IPS DF 4.7 (cell line): Measurements from ENCODE around the gene GNG13.
"Not testable (repeated sequence)": the region's sequence is repeated elsewhere in the genome, so short reads cannot be mapped to it uniquely, and the experiment has no call there.

ENCODE experiments used
- DNase-seq: peaks from one replicate; pipeline ENCODE4 v3.0.0-alpha.2; 2013; ENCODE audit warnings: low spot score; ENCODE audit errors: extremely low read depth

GNG13 gene, protein sequence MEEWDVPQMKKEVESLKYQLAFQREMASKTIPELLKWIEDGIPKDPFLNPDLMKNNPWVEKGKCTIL

DNA sequence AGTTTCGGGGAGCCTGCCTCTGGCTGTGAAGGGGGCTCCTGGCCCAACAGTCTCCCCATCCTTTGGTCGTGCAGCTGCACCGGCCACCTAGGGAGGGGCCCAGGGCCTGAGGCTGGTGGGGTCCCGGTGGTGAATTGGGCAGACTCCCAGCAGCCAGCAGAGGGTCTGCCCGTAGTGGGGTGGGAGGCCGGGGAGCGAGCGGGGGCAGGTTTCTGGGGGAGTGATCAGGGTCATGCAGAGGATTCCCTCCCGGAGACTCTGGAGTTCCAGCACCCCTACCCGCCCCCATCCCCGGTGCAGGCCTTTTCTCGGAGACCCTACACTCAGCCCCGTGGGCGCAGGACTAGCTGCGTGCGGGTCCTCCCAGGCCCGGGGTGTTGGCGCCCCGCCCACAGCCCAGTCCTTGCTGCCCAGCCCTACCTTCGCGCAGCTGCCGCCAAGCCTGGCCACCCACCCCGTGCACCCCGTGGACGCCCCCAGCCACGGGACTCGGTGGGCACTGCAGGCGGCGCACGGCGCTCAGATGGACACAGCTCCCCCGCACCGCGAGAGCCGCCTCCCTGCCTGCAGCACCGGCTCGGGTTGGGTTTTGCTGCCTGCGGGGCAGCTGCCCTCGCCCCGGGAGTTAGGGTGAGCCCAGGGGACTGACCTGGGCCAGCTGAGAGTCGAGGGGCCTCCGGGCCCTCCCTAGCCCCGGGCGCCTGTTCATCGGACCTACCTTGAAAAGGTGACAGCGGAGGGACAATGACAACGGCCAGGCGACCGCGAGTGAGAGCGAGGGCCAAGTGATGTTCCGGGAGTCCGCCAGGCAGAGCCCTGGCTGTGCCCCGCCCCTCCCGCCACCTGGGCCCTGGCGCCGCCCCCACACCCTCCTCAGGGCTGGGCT lies at the start of gene GNG13:
TSS of gene GNG13 (minus strand) at position 787 of the 886 bp plus-strand sequence. CDS start 1,657 bp downstream, outside the sequence.
- DNase-seq, result no peak

DNA sequence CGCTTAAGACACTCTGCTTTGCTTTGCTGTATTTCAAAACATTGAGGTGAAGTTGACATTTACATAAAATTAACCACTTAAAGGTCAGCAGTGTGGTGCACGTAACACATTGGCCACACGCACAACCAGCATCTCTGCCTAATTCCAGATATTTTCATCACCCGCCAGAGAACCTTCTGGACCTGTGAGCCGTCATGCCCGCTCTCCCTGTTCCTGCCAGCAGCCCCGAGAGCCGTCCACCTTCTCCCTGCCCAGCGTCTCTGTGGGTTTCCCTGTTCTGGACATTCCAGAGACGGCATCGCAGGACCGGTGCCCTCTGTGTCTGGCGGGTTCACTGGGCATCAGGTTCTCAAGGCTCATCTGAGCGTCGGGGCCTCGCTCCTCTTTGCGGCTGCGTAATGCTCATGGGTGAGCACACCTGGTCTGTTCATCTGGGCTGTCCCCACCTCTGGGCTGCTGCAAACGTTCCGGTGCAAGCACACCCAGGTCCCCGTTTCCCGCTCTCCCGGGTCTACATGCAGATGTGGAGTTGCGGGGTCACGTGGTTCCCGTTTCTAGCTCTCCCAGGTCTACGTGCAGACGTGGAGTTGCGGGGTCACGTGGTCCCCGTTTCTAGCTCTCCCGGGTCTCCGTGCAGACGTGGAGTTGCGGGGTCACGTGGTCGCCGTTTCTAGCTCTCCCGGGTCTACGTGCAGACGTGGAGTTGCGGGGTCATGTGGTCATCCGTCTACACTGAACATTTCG lies 48.1 kb upstream of the GNG13 start:
- no peak for DNase-seq

DNA sequence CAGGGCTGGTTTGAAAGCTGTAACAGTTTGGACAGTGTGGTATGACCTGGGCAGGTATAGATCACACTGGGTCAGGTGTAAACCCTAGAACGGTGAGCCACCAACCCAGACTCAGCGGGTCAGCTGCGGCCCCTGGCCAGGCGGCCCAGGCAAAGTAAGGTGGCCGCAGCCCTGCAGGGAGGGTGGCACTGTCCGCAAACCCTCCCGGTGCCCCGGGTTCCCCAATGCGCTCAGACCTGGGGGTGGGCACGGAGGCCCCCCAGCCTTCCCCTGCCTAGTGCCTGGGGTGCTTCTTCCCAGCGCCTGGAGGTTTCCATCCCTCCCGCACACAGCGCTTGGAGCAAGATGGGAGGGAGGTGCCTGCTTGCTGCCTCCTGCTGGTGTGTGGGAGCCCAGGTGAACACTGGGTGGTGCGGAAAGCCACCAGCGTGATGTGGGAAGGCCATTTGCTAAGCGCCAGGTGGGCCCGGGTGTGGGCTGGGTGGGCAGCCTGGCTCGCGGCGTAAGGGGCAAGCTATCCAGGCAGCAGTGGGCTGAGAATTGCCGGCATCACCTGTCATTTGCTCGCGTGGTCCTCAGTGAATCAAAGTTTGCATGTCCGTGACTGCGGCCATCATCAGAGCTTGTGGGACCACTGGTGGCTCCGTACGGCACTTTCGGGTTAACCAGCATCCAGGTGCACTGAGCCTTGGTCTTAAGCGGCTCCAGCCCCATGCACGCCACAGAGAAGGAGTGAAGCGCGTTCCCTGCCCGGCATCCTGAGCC lies 47.3 kb upstream of the GNG13 start:
- DNase-seq, result no peak

DNA sequence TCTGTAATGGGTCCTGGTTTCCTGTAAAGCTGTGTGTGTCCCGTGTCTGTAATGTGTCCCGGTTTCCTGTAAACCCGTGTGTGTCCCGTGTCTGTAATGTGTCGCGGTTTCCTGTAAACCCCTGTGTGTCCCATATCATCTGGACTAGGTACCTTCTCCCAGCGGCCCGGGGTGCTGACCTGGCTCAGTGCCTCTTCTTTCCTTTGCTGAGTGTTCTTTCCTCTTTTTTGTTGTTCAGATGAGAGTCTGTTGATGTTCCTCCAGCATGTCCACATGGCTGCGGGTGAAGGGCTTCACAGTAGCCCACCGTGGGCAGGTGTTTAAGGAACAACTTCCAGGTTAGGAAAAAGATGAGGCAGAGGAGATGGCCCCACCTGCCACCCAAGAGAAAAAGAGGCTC lies 46.6 kb upstream of the GNG13 start:
- no peak for DNase-seq

DNA sequence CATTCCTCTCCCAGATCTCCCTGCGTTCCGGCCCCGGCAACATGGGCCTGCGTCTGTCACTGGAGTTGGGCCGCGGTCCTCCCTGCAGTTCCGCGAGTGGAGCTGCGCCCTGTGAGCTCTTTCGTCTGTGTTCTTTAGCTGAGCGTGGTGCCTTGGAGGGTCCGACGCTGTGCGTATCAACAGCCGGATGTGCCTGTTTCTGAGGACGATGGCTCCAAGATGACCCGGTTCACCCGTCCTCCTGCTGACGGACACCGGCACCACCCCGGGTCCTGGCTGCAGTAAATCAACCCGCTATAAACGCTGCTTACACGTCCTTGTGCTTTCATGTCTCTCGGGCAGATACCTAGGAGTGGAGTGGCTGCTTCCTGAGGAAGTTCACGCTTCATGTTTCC lies 44.8 kb upstream of the GNG13 start:
- no peak for DNase-seq

DNA sequence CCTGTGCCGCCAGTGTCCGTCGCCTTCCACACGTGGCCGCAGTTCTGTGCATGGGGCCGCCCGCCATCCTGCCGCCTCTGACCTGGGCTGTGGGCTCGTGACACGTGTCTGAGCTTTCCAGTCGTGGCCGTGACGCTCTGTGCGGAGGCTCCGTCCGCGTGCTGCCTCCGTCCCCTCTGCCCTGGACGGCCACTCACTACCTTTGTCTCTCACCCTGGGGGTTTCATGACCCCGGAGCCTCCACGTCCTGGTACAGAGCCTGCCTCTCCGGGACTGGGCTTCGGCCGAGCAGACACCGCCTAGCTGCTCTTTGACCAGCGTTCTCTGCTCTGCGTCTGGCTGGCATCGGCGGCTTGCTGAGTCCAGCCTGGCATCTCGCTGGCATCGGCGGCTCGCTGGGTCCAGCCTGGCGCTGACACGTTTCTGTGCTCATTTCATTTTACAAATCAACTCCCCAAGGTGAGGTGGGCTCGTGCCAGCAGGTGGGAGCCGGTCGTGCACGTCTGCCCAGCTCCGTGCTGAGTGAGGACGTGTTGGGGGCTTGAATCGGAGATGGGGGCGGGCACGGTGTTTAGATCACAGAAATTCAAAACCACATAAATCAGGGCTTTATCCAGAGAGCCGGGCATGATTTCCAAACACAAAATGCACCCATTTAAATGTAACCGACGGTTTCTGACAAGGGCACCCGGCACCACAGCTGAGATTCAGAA lies 44.3 kb upstream of the GNG13 start:
- no peak for DNase-seq

DNA sequence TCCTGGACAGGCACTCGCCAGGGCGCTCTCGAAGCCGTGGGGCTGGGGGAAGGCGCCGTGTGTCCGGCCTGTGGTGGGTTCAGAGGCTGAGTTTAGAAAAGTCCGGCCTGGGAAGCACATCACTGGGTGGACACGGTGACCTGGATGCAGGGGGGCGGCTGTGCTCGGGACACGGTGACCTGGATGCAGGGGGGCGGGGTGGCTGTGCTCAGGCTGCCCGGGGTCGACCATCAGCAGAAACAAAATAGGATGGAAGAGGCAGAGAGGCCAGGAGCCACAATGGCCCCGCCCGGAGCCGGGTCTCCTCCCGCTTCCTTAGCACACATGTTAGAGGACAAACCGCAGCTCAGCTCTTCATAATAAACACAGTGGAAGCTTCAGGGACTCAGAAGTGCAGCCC lies 43.2 kb upstream of the GNG13 start:
- no peak for DNase-seq

DNA sequence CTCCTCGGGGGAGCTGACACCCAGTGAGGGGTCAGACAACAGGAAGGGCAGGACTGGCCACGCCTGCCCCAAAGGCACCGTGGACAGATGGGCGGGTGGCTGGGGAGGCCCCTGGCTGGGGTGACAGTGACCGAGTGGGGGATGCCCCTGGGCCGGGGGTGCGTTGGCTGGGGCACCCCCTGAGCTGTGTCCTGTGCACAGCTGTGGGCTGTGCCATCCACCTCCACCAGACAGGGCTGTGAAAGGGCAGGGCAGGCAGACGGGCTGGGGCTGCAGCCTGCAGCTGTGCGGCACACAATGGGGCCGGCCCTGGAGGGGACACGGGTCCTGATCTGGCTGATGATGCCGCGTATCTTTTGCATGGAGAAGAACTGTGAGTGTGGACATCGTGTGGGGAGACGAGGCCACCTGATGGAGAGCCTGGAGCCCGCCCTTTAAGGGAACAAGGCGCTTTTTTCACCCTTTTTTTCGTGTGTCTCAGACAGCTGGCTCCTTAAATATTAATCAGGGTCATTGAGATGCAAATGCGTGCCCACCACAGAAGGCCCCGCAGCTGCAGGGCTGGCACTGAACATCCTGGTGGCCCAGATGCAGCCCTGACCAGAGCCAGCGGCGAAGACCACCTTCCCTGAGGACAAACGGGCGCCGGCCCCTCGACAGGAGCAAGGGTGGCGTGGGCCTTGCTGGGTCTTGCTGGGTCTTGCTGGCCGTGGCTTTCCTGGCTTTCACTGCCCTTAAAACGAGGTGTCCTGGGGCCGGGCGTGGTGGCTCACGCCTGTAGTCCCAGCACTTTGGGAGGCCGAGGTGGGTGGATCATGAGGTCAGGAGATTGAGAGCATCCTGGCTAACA lies 42.4 kb upstream of the GNG13 start:
- DNase-seq, result no peak

DNA sequence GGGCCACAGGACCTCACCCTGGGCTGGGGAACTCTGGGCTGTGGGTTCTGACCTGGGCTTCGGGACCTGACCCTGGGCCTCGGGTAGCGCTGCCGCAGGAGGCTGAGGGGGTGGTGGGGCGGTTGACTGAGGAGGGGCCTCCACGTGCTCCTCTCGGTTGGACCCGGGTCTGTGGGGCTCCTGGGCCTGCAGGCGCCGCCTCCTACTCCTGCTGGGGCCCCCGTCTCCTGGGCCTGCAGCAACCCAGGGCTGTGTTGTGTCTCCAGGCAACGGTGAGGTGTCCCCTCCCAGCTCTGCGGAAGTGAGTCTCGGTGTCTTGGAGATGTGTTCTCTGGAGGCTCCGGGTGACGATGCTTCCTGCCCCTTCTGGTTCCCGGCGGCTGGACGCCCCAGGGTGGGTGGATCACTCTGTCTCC lies 41.5 kb upstream of the GNG13 start:
- no peak for DNase-seq

DNA sequence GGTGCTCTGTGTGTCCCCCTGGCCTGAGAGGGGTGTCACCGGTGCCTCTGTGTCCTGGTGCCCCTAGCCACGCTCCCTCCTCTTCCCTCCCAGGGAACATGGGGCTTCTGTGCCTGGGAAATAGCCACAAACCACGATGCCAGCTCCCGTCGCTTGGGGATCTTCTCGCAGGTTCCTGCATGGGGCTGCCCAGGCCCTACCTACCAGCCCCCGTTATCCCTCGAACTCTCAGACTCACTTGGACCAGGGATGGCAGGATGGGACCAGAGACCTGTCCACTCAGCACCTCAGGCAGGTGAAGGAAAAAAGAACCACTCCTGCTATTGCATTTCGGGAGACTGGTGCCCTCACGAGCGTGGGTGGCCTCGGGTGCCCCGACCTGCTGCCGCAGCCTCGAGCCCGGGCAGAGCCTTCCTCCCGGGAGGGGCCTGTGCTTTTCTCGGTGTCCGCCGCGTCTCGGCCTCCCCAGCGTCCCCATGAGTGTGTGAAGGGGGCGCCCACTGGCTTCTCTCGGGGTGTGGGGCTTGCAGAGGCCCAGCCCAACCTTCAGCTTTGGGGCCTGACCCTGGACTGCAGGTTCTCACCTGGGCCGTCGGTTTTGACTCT lies 41.0 kb upstream of the GNG13 start:
- DNase-seq, result no peak

DNA sequence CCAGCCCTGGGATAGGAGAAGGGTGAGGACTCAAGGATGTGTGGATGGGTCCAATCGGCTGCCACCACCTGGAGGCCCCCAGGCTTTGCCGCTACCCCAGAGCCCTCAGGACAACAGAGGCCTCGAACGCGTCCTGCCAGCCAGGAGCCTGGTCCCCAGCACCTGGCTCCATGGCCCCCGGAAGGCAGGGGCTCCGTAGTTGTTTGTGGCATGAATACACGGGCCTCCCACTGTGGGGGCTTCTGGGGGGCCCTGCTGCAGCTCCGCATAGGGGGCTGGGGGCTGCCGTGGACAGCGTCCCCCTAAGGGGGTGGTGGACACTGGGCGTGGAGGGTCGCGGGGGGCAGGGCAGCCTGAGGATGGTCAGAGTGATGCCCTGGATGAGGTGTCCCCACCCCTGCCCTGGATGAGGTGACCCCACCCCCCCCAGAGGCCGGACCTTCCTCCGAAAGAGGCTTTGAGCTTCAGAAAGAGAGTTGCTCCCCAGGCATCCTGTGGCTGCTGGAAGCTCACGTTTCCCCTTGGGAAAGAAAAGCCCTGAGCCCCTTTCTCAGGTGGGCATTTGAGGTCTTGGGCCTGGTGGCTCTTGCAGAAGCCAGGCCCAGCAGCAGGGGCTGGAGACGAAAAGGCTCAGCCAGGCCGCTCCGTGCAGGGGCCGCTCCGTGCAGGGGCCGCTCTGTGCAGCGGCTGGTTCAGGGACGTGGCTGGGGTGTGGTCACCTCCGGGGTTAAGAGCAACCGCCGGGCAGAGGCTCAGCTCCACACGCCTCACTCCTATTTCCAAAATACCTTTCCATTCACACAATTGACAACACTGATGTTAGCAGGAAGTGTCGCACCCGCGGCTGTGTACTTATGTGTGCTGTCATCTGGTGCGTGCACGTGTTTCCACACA lies 40.3 kb upstream of the GNG13 start:
- DNase-seq, result no peak

DNA sequence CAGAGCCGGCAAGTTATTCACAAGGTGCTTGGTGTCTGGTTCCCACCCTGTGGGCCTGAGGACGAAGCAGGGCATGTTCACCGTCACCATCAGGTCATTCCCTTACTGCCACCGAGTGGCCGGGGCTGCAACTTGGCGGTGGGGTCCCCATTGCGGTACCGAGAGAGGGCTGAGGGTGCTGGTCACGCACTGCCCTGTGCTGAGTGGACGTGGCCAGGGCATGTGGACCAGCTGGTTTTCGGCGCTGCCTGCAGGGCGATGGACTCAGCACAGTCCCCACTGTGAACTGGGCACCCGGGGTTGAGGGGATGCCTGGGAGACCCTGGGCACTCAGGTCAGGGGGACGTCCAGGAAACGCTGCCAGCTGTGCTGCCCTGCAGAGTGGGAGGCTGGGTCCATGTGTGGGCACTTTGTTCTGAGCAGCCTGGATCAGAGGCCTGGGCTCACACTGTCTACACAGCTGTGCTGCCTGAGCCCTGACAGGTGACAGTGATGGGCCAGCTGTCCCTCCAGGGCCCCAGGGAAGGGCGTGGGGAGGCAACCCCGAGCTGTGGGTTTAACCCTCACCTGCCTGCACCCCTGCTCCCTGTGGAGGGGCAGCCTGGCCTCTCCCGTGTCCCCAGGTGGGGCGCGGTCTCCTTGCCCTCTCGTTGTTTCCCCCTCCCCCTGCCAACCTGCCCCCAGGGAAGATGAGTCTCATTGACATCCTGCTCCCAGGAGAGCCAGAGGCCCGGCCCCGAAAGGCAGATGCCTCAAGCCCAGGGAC lies 39.3 kb upstream of the GNG13 start:
- no peak for DNase-seq

DNA sequence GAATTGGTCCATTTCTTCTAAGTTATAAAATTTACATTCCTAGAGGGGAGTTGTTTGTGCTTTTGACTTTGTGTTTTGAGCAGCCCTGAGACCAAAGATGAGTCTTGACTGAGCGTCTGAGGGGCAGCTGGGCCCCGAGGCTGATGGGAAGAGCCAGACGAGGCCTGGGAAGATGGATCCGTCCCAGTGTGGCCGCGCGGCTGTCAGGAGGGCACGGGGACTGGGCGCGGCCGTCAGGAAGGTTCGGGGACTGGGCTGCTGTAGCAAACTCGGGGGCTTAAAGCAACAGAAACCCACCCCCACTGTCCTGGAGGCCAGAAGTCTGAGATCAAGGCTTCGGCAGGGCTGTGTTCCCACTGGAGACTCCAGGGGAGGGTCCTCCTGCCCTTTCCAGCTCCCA lies 38.2 kb upstream of the GNG13 start:
- no peak for DNase-seq

DNA sequence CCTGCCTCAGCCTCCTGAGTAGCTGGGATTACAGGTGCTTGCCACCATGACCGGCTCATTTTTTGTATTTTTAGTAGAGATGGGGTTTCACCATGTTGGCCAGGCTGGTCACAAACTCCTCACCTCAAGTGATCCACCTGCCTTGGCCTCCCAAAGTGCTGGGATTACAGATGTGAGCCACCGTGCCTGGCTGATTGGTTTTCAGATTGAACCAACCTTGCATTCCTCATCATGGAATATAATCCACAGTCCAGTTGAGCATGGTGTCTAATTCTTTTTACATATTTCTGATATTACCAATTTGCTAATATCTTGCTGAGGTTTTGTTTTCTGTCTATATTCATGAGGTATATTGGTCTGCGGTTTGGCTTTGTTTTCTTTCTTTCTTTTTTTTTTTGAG lies 36.3 kb upstream of the GNG13 start:
- DNase-seq, result not testable (repeated sequence)

DNA sequence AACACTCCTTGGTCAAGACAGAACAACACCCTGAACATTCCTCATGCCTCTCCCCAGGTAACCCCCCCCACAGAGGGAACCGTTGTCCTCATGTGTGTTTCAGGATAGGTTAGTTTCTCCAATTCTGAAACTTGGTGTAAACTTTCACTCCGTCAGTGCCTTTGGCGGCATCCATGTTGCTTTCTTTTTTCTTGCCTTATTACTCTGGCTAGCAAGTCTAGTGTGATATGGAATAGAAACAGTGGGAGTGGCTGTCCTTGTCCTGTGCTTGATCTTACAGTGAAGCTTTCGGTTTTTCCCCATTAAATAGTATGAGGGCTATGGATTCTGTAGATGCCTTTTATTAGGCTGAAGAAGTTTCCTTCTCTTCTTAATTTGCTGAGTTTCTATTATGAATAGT lies 35.7 kb upstream of the GNG13 start:
- DNase-seq, result no peak

DNA sequence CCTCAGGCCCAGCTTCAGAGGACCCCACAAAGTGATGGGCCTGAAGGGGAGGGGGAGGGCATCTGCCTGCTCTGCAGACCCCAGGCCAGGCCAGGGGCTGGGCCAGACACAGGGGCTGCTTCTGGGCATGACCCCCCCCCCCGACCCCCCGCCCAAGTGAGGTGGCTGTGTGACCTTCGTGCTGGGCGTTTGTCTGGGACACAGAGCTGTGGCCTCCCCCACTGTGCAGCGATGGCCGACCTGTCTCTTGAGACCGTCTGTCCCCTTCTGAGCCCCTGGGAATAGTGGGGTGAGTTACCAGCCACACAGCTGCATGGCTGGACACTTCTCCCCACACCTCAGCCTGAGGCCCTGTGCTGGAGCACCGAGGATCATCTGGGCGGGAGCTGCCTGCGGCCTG lies 34.8 kb upstream of the GNG13 start:
- no peak for DNase-seq

DNA sequence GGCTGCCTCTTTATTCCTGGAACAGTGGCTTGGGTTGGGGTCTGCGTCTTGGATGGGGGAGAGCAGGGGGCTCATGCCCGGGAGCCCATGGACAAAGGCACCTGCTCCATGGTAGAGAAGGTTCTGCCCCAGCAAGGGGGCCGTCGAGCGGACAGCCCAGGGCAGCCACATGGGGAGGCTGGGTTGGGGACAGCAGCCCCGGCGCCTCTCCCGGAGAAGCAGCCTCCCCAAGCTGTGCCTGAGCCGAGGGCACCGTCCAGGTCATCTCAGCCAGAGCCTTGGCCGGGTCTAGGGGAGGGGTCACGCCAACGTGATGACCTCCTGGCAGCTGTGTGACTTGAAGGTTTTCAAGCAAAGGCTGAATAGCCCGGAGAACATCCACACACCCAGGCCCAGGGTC lies 32.9 kb upstream of the GNG13 start:
- no peak for DNase-seq
